ENCODE results near the gene IFITM10.

DNA sequence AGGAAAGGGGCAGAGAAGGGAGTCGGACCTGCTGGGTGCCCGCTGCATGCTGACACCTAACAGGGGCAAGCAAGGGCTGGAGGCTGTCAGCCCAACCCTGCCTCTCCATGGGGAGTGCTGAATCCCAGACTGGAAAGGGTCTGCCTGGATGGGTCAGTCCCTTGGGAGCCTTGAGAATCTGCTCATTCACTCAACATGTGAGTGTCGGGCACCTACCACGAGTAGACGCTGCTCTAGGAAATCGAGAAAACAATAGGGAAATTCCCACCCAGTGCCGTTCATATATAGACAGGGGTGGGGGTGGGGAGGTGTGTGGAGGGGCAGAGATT lies 17.7 kb upstream of the IFITM10 start:
- TF ChIP-seq, protein P1, sequence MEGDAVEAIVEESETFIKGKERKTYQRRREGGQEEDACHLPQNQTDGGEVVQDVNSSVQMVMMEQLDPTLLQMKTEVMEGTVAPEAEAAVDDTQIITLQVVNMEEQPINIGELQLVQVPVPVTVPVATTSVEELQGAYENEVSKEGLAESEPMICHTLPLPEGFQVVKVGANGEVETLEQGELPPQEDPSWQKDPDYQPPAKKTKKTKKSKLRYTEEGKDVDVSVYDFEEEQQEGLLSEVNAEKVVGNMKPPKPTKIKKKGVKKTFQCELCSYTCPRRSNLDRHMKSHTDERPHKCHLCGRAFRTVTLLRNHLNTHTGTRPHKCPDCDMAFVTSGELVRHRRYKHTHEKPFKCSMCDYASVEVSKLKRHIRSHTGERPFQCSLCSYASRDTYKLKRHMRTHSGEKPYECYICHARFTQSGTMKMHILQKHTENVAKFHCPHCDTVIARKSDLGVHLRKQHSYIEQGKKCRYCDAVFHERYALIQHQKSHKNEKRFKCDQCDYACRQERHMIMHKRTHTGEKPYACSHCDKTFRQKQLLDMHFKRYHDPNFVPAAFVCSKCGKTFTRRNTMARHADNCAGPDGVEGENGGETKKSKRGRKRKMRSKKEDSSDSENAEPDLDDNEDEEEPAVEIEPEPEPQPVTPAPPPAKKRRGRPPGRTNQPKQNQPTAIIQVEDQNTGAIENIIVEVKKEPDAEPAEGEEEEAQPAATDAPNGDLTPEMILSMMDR (IDR thresholded peaks at IDR 0.05), result no peak
- TF ChIP-seq POLR2AphosphoS5 (IDR thresholded peaks at IDR 0.05), result no peak
- TF ChIP-seq POLR2A (IDR thresholded peaks at IDR 0.05), result no peak
- no peak for TF ChIP-seq EP300 (IDR thresholded peaks at IDR 0.05)
